K562 (cell line): ENCODE data around the gene LY6G6D. TPM values are rescaled to one million over a fixed set of nuclear protein-coding genes. Genes with fewer than 3 reads are reported as not detected.
A peak's percentile ranks its signal among the peaks of the same experiment; 100 is the strongest.

Experiments
- ATAC-seq: fragments of 200-7000 bp; cut with Tn5 transposase; 3 replicates; pipeline ENCODE4 v1.9.1; 2020; ENCODE audit warnings: moderate library complexity
- BruUV-seq: library from RNA; stranded (reverse); fragments of 400-500 nt; replicated peaks from 2 replicates; lab custom pipeline; 2021; lab: Mats Ljungman, UMichigan
- CTCF ChIA-PET: fragments of 300-600 bp; formaldehyde crosslinking; extraction: SDS; loops from one replicate; lab custom pipeline; 2021; ENCODE audit warnings: low intra/inter-chr PET ratio; lab: Yijun Ruan, JAX
- POLR2A ChIA-PET: fragments of 300-600, 350-650 bp; sonication (Branson Sonifier 250); formaldehyde crosslinking; extraction: SDS; loops from one replicate; lab custom pipeline; 2021; ENCODE audit warnings: antibody characterized with exemption, inconsistent platforms; lab: Yijun Ruan, JAX
- DNase-seq, 4 experiments: peaks; one replicate each; pipeline versions ENCODE4 v3.0.0 to v3.0.0-alpha.2; 2011 to 2018; ENCODE audit warnings: low spot score in 3 of 4, mixed read lengths in 3 of 4; ENCODE audit errors: extremely low read depth in 1 of 4
- FAIRE-seq: peaks from 2 replicates; lab custom pipeline; 2011; peaks lifted over from hg19 to GRCh38; lab: Jason Lieb, UNC
- H2AFZ ChIP-seq: 2 replicates; pipeline ENCODE4 v1.6.0; 2011; ENCODE audit warnings: low read depth, low read length, control low read depth, inconsistent platforms
- H3K27ac ChIP-seq: fragments of 200-600 bp; 3 replicates; pipeline ENCODE4 v1.8.0; 2011; ENCODE audit warnings: low read depth, mild to moderate bottlenecking, control low read depth, inconsistent platforms, low read length, moderate library complexity, mixed read lengths; ENCODE audit errors: extremely low read depth
- H3K27me3 ChIP-seq, 2 experiments: fragments of 300-600 bp in 1 of 2; 2 replicates in 1 of 2; 3 replicates in 1 of 2; pipeline versions ENCODE4 v1.6.0 to v1.8.0; 2011; ENCODE audit warnings: inconsistent platforms in 2 of 2, low read length in 2 of 2, mild to moderate bottlenecking in 1 of 2, mixed read lengths in 1 of 2, moderate library complexity in 1 of 2; ENCODE audit not compliant: control insufficient read depth in 2 of 2, insufficient read depth in 2 of 2
- H3K36me3 ChIP-seq: fragments of 300-600 bp; 3 replicates; pipeline ENCODE4 v1.8.0; 2011; ENCODE audit warnings: mild to moderate bottlenecking, low read length, inconsistent platforms; ENCODE audit not compliant: control insufficient read depth, insufficient read depth
- H3K4me1 ChIP-seq, 2 experiments: fragments of 200-600 bp in 1 of 2; replicated peaks in 1 of 2; 2 replicates in 1 of 2; 3 replicates in 1 of 2; pipeline versions ENCODE4 v1.5.1 to v1.8.0; 2011; ENCODE audit warnings: inconsistent platforms in 2 of 2, low read length in 2 of 2, mild to moderate bottlenecking in 1 of 2, mixed read lengths in 1 of 2, moderate library complexity in 1 of 2; ENCODE audit not compliant: control insufficient read depth in 2 of 2, insufficient read depth in 2 of 2
- H3K4me2 ChIP-seq: 2 replicates; pipeline ENCODE4 v1.6.1; 2011; ENCODE audit warnings: low read length, control low read depth, inconsistent platforms, mixed read lengths; ENCODE audit not compliant: insufficient read depth
- H3K4me3 ChIP-seq: fragments of 200-600 bp; sonication (generic), shearing (Covaris generic); 2 replicates; pipeline ENCODE4 v1.5.1; 2016; ENCODE audit warnings: control low read depth, inconsistent platforms
- H3K79me2 ChIP-seq: fragments of 200-600 bp; 3 replicates; pipeline ENCODE4 v1.8.0; 2011; ENCODE audit warnings: low read length, inconsistent platforms; ENCODE audit not compliant: control insufficient read depth, insufficient read depth
- H3K9ac ChIP-seq, 2 experiments: 2 replicates each; pipeline versions ENCODE4 v1.6.0 to v1.6.1; 2011; ENCODE audit warnings: low read depth in 2 of 2, low read length in 2 of 2, control low read depth in 1 of 2, inconsistent platforms in 1 of 2, mild to moderate bottlenecking in 1 of 2, mixed read lengths in 1 of 2; ENCODE audit not compliant: insufficient read depth in 1 of 2
- H3K9me1 ChIP-seq: one replicate; pipeline ENCODE4 v1.6.0; 2011; ENCODE audit warnings: inconsistent platforms, mild to moderate bottlenecking, low read length, moderate library complexity; ENCODE audit not compliant: control insufficient read depth, insufficient read depth
- H3K9me3 ChIP-seq: replicated peaks from 2 replicates; pipeline ENCODE4 v1.5.1; 2011; ENCODE audit warnings: low read depth, low read length, inconsistent platforms; ENCODE audit not compliant: control insufficient read depth, insufficient read depth
- H4K20me1 ChIP-seq: replicated peaks from 2 replicates; pipeline ENCODE4 v1.6.1; 2011; ENCODE audit warnings: low read length, inconsistent platforms, mixed read lengths; ENCODE audit not compliant: control insufficient read depth, insufficient read depth
- CSDE1 ChIP-seq, 2 experiments: fragments of 450-650 bp; IDR thresholded peaks; 2 replicates each; pipeline ENCODE4 v1.6.1; 2016; ENCODE audit warnings: mild to moderate bottlenecking in 1 of 2
- KAT7 ChIP-seq: sonication (generic); formaldehyde crosslinking; IDR thresholded peaks from 2 replicates; pipeline ENCODE4 v1.8.0; 2022; ENCODE audit warnings: missing genetic modification reagents, mild to moderate bottlenecking, borderline replicate concordance
- NFATC3 ChIP-seq: fragments of 450-650 bp; IDR thresholded peaks from 2 replicates; pipeline ENCODE4 v1.6.1; 2017; ENCODE audit warnings: mild to moderate bottlenecking
- RAD21 ChIP-seq, 2 experiments: fragments of 250-450 bp in 1 of 2; fragments of 450-650 bp in 1 of 2; sonication (Bioruptor Pico) in 1 of 2; formaldehyde crosslinking in 1 of 2; IDR thresholded peaks in 1 of 2; conservative IDR thresholded peaks in 1 of 2; 2 replicates each; pipeline versions ENCODE4 v1.4.0 to v1.8.0; 2020 to 2022; ENCODE audit warnings: mild to moderate bottlenecking in 2 of 2, moderate library complexity in 1 of 2
- SREBF2 ChIP-seq: sonication (generic); formaldehyde crosslinking; IDR thresholded peaks from 2 replicates; pipeline ENCODE4 v1.4.0; 2020; ENCODE audit warnings: mild to moderate bottlenecking, missing genetic modification reagents
- WHSC1 ChIP-seq: IDR thresholded peaks from one replicate; pipeline ENCODE4 v1.6.1; 2012; ENCODE audit warnings: low read length, control low read depth, inconsistent platforms
- ZBTB1 ChIP-seq: sonication (generic); formaldehyde crosslinking; IDR thresholded peaks from 2 replicates; pipeline ENCODE4 v1.8.1; 2023; ENCODE audit warnings: missing genetic modification reagents, low read depth, mild to moderate bottlenecking, borderline replicate concordance
- WGBS: fragments of 100-300 bp; shearing (Covaris generic); methylation state at CpG from one replicate; pipeline ENCODE4 v1.1.6; 2016; ENCODE audit warnings: low coverage, mixed read lengths; ENCODE audit not compliant: insufficient coverage; ENCODE audit errors: missing lambda C conversion rate; 5-methylcytosine and 5-hydroxymethylcytosine counted together
- in situ Hi-C: fragments of 300-500 bp; cut with MboI; formaldehyde crosslinking; loops from 4 replicates; pipeline ENCODE4 v1.15.0; 2018; ENCODE audit warnings: inconsistent platforms, mixed read lengths
- intact Hi-C: fragments of 100-400 bp; cut with micrococcal nuclease; formaldehyde crosslinking; loops from 2 replicates; pipeline ENCODE4 v1.14.2; 2022
- polyA plus RNA-seq, 8 experiments: library from polyadenylated mRNA; depleted of rRNA in 4 of 8; stranded (reverse) in 5 of 8; unstranded in 3 of 8; fragments of >200 nt; fragmentation: Nextera tagmentation in 2 of 8; fragmentation: Illumina TruSeq in 1 of 8; extraction: Ambion mirVana in 2 of 8; extraction: Trizol in 1 of 8; gene quantifications; 2 replicates each; pipeline versions ENCODE4 v1.2.1 to v1.2.3, GENCODE V29; 2011 to 2014; ENCODE audit warnings: inconsistent platforms in 1 of 8, missing spikeins in 1 of 8
- total RNA-seq, 7 experiments: library from RNA; depleted of rRNA in 6 of 7; stranded (reverse); fragments of >200 nt in 6 of 7; fragmentation: Illumina TruSeq in 2 of 7; extraction: Trizol in 2 of 7; gene quantifications; 2 replicates each; pipeline versions ENCODE4 v1.2.1 to v1.2.3, GENCODE V29; 2011 to 2021; ENCODE audit warnings: low replicate concordance in 1 of 7
- TF ChIP-seq, protein P1 (sequence below): fragments of 450-650 bp; IDR thresholded peaks from 2 replicates; pipeline ENCODE4 v1.6.1; 2017; ENCODE audit warnings: antibody characterized with exemption, mild to moderate bottlenecking
- TF ChIP-seq, protein P2 (sequence below): conservative IDR thresholded peaks from 2 replicates; pipeline ENCODE4 v1.6.1; 2011; ENCODE audit warnings: low read depth, mild to moderate bottlenecking, low read length; ENCODE audit not compliant: control insufficient read depth
- TF ChIP-seq, protein P3 (sequence below): sonication (generic); formaldehyde crosslinking; IDR thresholded peaks from 2 replicates; pipeline ENCODE4 v1.8.0; 2022; ENCODE audit warnings: mild to moderate bottlenecking, low read depth, missing genetic modification reagents

The LY6G6D gene
- total and polyA plus RNA-seq, 9 of the 15 experiments (the other 6 are each of a cell fraction or from before 2014, with no cell fraction given), result 0.30 to 0.38 TPM; not detected in 7

DNA sequence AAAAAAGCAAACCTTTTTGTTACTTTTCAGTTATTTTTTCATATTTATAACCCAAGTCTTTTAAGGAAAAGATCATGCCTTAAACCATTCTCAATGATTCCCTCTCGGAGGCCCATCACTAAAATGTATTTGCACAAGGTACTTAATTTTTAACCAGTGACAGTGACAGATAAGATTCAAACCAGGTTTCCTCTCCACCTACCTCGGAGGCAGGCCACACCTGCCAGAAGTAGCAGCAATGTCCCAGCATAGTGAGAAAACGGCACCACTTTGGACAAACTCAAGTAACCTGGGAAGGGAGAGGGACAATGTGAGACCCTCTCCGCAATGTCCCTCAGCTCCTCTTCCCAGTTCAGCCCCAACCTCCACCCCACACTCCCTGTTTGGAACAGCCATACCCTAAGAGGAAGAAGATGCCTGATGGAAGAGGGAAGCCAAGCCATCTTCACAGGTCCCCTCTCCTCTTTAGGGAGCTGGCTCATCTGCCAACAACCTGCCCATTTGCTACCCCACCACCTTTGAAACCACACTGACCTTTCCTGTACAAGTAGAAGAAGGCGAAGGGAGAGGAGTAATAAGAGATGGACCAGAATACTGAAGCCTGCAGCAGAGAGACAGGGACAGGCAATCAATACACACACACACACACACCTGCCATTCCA is 14.3 kb upstream of the LY6G6D start (continued):
- TF ChIP-seq ZBTB1, result 0 out of 2 replicates have a peak, but pooled peaks have one; percentile 46
- TF ChIP-seq CSDE1 (IDR thresholded peaks at IDR 0.05), result peak in 1 of 2 experiments; percentile 37; a peak in 1 of 4 replicates

DNA sequence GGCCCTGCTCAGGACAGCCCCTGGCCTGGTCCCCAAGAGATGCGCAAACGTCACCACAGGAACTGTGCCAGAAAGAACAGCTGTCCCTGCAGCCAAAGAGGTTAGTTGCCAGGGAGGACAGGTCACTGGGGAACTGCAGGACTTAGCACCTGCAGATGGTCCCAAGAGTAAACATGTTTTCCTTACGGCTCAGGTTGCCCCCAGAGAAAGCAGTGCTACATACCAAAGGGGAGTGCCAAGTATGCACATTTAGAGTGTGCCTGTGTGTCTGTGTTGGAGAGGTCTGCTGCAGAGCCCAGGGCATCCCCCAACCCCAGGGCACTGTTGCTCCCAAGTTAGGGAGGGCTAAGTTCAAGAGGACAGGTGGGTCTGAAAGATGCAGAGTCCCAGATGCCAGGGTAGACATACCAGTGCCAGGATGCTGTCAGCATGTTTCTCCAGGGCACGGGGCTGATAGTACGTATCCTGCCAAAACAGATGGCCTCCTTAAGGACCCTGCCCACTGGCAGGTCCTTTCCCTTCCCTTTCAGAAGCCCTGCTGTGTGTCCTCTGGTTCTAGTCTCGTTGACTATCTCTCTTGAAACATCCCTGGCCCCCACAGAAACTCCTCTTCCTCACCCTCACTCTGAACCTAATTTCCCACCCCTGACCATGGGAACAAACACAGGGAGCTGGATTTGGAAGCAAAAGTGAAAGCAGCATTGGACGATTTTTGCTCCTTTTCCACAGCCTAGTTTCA is 13.3 kb upstream of the LY6G6D start:
- Histone ChIP-seq H3K79me2 (peaks cover 54% of the 10 kb centered on the region), H3K9ac (peak overlapping the region; percentile 93 to 96), H3K36me3 (peaks cover 46% of the 10 kb centered on the region), H3K27me3 (no peaks in the 10 kb centered on the region), H3K4me2 (peak overlapping the region; percentile 87), H3K27ac (peak overlapping the region; percentile 93), H3K9me1 (peaks cover 5% of the 10 kb centered on the region), H4K20me1 (no peaks in the 10 kb centered on the region; the same call in 1 of the 2 replicates), H3K4me3 (peak overlapping the region; percentile 68), H2AFZ (peak overlapping the region; percentile 91), H3K9me3 (no peaks in the 10 kb centered on the region), H3K4me1 (peaks cover 22 to 30% of the 10 kb centered on the region in 2 experiments)
- BruUV-seq, result TSS peak; percentile 60
- no peak for ATAC-seq
- ChIA-PET CTCF (interaction anchor here (1.2 kb wide), 1 partner anchor 12 kb away, joined by 3 read pairs; no protein-coding TSS in a partner anchor), POLR2A (interaction anchor here (0.7 to 9.7 kb wide), 16 partner anchors 10 to 137 kb away, joined by 3 to 158 read pairs (median 10); partner anchors contain the start of genes CSNK2B, GPANK1, LY6G6C and LY6G6D)
- no peak for DNase-seq
- intact Hi-C loops, result loop anchor here (2.0 kb wide), 1 partner anchor 37 kb away; the partner anchor contains the start of gene GPANK1
- in situ Hi-C loops, result no loop called here
- WGBS, result 42% methylated on average over 7 of the region's 7 CpGs
- FAIRE-seq, result no peak
- TF ChIP-seq, protein P1, sequence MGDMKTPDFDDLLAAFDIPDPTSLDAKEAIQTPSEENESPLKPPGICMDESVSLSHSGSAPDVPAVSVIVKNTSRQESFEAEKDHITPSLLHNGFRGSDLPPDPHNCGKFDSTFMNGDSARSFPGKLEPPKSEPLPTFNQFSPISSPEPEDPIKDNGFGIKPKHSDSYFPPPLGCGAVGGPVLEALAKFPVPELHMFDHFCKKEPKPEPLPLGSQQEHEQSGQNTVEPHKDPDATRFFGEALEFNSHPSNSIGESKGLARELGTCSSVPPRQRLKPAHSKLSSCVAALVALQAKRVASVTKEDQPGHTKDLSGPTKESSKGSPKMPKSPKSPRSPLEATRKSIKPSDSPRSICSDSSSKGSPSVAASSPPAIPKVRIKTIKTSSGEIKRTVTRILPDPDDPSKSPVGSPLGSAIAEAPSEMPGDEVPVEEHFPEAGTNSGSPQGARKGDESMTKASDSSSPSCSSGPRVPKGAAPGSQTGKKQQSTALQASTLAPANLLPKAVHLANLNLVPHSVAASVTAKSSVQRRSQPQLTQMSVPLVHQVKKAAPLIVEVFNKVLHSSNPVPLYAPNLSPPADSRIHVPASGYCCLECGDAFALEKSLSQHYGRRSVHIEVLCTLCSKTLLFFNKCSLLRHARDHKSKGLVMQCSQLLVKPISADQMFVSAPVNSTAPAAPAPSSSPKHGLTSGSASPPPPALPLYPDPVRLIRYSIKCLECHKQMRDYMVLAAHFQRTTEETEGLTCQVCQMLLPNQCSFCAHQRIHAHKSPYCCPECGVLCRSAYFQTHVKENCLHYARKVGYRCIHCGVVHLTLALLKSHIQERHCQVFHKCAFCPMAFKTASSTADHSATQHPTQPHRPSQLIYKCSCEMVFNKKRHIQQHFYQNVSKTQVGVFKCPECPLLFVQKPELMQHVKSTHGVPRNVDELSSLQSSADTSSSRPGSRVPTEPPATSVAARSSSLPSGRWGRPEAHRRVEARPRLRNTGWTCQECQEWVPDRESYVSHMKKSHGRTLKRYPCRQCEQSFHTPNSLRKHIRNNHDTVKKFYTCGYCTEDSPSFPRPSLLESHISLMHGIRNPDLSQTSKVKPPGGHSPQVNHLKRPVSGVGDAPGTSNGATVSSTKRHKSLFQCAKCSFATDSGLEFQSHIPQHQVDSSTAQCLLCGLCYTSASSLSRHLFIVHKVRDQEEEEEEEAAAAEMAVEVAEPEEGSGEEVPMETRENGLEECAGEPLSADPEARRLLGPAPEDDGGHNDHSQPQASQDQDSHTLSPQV, result 0 out of 2 replicates have a peak, but pooled peaks have one; percentile 21
- TF ChIP-seq, protein P2, sequence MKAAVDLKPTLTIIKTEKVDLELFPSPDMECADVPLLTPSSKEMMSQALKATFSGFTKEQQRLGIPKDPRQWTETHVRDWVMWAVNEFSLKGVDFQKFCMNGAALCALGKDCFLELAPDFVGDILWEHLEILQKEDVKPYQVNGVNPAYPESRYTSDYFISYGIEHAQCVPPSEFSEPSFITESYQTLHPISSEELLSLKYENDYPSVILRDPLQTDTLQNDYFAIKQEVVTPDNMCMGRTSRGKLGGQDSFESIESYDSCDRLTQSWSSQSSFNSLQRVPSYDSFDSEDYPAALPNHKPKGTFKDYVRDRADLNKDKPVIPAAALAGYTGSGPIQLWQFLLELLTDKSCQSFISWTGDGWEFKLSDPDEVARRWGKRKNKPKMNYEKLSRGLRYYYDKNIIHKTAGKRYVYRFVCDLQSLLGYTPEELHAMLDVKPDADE, result 0 out of 2 replicates have a peak, but pooled peaks have one; percentile 22
- TF ChIP-seq RAD21 (CRISPR knock-in tag; conservative IDR thresholded peaks at IDR 0.05 in 1 of 2, IDR thresholded peaks at IDR 0.05 in 1 of 2) (no peak), SREBF2 (CRISPR knock-in tag) (0 out of 2 replicates have a peak, but pooled peaks have one; percentile 12), NFATC3 (no peak), WHSC1 (peak; percentile 64), KAT7 (CRISPR knock-in tag) (0 out of 2 replicates have a peak, but pooled peaks have one; percentile 67)
- TF ChIP-seq, protein P3, sequence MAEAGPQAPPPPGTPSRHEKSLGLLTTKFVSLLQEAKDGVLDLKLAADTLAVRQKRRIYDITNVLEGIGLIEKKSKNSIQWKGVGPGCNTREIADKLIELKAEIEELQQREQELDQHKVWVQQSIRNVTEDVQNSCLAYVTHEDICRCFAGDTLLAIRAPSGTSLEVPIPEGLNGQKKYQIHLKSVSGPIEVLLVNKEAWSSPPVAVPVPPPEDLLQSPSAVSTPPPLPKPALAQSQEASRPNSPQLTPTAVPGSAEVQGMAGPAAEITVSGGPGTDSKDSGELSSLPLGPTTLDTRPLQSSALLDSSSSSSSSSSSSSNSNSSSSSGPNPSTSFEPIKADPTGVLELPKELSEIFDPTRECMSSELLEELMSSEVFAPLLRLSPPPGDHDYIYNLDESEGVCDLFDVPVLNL (CRISPR knock-in tag), result peak; percentile 64; the same call in 1 of the 2 replicates
